GM21390 (cell line): ENCODE measurements around the gene KDM7A.
A peak's percentile ranks its signal among the peaks of the same experiment; 100 is the strongest.
"Not testable (repeated sequence)": the region's sequence is repeated elsewhere in the genome, so short reads cannot be mapped to it uniquely, and the experiment has no call there.

Source experiments
- ATAC-seq: cut with Tn5 transposase; IDR thresholded peaks from one replicate; pipeline ENCODE4 v1.9.1; 2021; ENCODE audit not compliant: unreplicated experiment

The KDM7A gene

DNA sequence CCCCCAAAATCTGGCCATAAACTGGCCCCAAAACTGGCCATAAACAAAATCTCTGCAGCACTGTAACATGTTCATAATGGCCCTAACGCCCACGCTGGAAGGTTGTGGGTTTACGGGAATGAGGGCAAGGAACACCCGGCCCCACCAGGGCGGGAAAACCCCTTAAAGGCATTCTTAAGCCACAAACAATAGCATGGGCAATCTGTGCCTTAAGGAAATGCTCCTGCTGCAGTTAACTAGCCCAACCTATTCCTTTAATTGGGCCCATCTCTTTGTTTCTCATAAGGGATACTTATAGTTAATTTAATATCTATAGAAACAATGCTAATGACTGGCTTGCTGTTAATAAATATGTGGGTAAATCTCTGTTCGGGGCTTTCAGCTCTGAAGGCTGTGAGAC is 26.2 kb upstream of the KDM7A start:
- not testable (repeated sequence) for ATAC-seq

- ATAC-seq = no peak
These were observed 24.6 kb upstream of the KDM7A start for GRCh38 chr7:140201393-140201792.

DNA sequence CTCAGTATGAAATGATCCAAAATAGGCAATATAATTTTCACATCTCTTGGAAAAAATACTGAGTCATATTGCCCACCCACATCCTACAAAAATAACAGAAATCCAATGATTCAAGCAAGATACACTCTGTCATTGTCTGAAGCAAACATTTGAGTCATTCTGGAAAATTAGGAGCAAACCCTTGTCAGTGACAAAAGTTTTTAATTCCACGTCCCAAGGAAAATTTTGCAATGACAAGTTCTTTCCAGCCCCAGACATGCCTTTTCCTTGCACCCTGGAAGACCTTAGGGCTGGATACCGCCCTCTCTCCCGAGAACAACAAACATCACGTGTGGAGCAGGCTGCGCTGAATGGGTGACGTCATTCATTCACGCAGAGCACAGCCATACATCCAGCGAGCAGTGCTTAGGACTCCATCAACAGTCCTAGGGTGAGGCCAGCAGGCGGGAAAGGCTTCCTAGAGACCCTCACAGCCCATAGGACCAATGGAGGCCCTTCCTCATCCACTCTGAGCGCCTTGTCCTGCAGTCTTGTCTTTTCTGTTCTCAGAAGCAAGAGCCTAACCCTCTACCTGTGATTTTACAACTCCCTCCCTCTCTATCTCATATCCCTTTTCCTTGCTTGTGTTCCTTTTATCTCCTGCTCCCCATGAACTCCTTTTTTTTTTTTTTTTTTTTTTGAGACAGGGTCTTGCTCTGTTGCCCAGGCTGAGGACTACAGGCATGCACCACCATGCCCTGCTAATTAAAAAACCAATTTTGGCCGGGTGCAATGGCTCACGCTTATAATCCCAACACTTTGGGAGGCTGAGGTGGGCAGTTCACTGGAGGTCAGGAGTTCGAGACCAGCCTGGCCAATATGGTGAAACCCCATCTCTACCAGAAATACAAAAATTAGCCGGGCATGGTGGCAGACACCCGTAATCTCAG is 23.5 kb upstream of the KDM7A start:
- no peak for ATAC-seq

GRCh38 chr7:140197938-140198337 is 21.2 kb upstream of the KDM7A start:
- ATAC-seq = no peak

GRCh38 chr7:140197218-140197890 is 20.6 kb upstream of the KDM7A start:
- no peak for ATAC-seq

DNA sequence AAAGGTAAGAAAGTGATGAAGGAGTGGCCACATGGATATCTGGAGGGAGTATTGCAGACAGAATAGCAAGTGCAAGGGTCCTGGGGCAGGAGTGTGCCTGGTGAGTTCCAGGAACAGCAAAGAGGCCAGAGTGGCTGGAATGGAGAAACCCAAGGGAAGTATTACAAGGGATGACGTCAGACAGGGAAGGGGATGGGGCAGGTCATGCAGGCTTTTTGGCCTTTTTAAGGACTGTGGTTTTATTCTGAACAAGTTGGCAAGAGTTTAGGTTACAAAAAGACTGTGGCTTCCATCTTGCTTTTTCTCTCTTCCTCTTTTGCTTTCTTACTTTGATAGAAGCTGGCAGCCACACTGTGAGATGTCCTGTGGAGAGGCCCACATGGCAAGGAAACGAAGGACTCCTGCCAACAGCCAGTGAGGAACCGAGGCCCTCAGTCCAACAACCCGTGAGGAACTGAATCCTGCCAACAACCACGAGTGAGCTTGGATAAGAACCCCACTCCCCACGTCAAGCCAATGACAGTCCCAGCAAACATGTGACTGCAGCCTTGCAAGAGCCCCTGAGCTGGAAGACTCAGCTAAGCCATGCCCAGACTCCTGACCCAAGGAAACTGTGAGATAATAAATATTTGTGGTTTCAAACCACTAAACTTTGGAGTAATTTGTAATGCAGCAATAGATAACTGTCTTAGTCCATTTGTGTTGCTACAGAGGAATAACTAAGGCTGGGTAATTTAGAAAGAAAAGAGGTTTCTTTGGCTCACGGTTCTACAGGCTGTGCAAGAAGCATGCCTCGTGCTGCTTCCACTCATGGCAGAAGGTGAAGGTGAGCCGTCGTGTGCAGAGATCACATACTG is 19.8 kb upstream of the KDM7A start:
- ATAC-seq = no peak

DNA sequence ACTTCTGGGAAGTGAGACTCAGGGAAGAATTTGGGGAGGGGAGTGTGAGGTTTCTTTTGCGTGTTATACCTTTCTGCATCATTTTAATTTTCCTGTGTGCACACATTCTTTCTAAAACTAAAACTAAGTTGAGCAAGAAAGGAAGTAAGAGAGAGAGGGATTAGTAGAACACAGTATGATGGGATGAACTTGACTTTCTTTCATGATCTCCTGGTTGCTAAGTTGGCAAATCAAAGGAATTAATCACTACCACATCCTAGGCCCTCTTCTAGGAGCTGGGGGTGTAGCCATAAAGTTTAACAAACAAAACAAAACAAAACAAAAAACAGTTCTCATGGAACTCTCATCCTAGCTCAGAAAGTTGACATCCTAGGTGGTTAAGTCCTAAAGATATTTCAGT is 19.1 kb upstream of the KDM7A start:
- ATAC-seq = no peak

GRCh38 chr7:140192620-140193019 is 15.8 kb upstream of the KDM7A start:
- ATAC-seq = no peak

DNA sequence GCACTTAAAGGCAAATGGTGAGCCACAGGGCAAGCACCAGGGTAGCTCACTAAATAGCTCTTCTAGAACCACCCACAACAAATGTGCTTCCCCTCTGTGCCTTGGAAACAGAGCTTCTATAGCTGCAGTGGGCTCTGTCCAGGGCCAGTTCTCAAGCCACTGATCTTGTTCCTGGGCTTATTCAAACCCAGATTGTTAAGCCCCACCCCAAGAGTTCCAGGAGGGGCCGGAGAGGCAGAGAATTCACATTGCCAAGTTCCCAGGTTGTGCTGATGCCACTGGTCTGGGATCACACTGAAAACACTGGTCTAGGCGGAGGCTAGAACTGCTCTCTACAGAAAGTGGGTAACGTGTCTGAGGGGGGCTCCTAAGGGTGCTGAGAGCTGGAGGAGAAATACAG is 15.4 kb upstream of the KDM7A start:
- no peak for ATAC-seq

GRCh38 chr7:140190588-140190987 is 13.8 kb upstream of the KDM7A start:
- no peak for ATAC-seq

- ATAC-seq = no peak
These were observed 13.1 kb upstream of the KDM7A start for GRCh38 chr7:140189917-140190316.

DNA sequence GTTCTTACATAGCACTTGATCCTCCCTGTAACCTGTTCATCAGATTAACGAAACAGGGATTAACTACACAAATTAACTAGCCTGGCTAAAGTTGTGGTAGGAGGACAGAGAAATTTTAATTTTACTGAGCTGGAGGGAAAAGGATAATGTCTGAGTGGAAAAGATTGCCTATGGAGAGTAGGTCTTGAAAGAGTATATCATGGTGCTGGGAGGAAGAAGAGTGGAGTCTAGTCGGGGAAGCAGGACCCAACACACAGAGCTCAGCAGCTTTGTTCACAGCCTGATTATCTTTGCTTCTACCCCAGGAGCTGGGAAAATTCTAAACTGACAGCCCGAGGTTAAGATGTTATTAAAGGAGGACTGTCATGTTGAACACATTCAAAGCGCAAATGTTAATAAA is 6.1 kb upstream of the KDM7A start:
- no peak for ATAC-seq

DNA sequence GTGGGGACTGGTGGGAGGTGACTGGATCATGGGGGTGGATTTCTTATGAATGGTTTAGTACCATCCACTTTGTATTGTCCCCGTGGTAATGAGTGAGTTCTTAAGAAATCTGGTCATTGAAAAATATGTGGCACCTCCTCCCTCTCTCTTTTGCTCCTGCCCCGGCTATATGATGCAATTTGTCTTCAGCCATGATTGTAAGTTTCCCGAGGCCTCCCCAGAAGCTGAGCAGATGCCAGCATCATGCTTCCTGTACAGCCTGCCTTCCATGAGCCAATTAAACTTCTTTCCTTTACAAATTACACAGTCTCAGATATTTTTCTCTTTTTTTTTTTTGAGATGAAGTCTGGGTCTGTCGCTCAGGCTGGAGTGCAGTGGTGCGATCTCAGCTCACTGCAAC is 2.6 kb upstream of the KDM7A start:
- no peak for ATAC-seq

- no peak for ATAC-seq
These were observed 571 bp downstream of the KDM7A start for GRCh38 chr7:140176122-140176701.

DNA sequence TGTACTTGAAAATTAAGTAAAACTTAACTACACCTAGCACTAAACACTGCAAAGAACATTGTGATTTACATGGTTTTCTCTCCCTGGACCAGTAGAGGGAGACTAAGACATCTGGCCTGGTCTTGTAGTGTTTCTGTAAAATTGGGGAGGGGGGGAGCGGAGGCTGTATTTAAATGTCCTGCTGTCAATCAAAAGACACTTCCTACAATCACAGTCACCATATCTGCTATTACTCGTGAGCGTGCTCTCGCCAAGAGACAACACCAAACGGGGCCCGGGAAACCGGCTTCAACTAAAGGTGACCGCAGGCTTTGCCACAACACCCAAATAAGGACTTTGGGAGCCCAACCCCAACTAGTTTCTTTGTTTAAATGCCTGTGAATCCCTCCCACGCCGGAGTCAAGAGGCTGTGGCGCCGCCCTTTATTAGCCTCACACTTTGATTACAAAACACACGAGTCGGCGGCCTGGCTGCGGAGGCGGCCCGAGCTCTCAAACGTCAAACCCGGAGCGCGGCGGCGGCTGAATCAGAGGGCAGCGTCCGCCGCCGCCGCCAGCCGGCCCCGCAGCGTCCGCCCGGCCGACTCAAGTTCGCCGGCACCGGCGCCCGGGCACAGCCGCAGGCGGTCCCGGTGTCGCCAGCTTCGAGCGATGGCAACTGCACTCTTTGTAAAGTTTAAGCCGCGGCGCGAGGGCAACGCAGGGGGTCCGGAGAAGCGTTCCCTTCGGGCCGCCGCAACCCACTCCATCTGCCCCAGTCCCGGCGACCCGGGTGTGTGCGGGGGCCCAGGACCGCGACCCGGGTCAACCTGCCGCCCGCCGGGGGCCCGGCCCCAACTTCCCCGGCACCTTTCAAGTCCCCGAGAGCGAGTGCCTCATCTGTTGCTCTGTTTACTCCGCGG is 1.3 kb downstream of the KDM7A start:
- ATAC-seq = peak; percentile 47

DNA sequence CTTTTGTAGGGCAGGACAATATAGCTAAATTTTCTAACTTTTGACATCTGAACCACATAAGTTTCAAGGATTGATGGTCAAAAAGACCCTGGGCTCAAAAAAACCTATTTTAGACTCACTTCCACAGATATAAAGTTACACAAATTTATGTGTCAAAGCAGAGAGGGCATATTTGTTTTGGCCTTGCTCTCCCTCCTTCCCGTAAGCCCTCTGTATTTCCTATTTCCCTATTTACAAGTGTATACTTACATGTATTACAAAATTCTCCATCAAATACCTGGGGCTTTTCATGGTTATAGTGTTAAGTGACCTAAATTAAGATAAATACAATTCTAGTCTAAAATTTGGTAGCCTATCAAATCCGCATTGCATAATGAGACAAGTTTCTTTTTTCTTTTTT is 2.6 kb downstream of the KDM7A start:
- no peak for ATAC-seq

GRCh38 chr7:140170375-140170774 is 6.4 kb downstream of the KDM7A start:
- no peak for ATAC-seq

GRCh38 chr7:140168816-140169215 is 8.0 kb downstream of the KDM7A start:
- ATAC-seq = no peak

GRCh38 chr7:140165422-140165821 is 11.4 kb downstream of the KDM7A start:
- ATAC-seq = no peak

DNA sequence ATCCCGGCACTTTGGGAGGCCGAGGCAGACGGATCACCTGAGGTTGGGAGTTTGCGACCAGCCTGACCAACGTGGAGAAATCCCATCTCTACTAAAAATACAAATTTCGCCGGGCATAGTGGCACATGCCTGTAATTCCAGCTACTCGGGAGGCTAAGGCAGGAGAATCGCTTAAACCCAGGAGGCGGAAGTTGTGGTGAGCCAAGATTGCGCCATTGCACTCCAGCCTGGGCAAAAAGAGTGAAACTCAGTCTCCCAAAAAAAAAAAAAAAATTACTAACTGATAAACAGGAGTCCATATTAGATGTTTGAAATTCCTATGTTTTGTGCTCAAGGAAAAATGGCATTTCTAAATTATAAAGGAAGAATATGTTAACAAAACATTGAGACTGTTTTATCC is 14.7 kb downstream of the KDM7A start:
- ATAC-seq = not testable (repeated sequence)
